Tibial nerve (tissue), 4 donors: ENCODE measurements around the gene PLK5.

ENCODE experiments used
- CTCF ChIP-seq, 5 experiments: fragments of 200-600 bp in 3 of 5; fragments of 450-650 bp in 2 of 5; sonication (generic) in 3 of 5; IDR thresholded peaks; one replicate each; pipeline ENCODE4 v1.5.1; 2016 to 2019; ENCODE audit warnings: antibody characterized with exemption in 5 of 5, mild to moderate bottlenecking in 3 of 5, moderate library complexity in 2 of 5
- EP300 ChIP-seq, 2 donors: sonication (generic); formaldehyde crosslinking; IDR thresholded peaks; one replicate each; pipeline ENCODE4 v1.6.1; 2017; ENCODE audit warnings: antibody characterized with exemption in 2 of 2, mild to moderate bottlenecking in 1 of 2

DNA sequence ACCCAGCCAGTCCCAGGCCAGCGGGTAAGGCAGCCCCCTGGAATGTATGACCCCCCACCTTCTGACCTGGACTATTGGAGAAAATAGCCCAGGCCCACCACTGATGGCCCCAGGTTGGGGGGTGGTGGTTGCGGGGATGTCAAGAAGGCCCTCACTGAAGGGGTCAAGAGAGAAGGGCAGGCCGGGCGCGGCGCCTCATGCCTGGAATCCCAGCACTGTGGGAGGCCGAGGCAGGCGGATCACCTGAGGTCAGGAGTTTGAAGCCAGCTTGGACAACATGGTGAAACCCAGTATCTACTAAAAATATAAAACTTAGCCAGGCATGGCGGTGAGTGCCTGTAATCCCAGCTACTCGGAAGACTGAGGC, 9.6 kb upstream of the PLK5 start:
- TF ChIP-seq CTCF (IDR thresholded peaks at IDR 0.05) (no peak), EP300 (IDR thresholded peaks at IDR 0.05) (no peak)
